Panc1 (cell line): ENCODE data around the gene CIROP.

Source experiments
- POLR2AphosphoS5 ChIP-seq: IDR thresholded peaks from 2 replicates; pipeline ENCODE4 v1.6.1; 2012; ENCODE audit warnings: mild to moderate bottlenecking, low read depth, low read length, moderate library complexity
- TF ChIP-seq, protein P1 (sequence below): fragments of 450-650 bp; IDR thresholded peaks from 2 replicates; pipeline ENCODE4 v1.5.1; 2017; ENCODE audit warnings: mild to moderate bottlenecking
- TF ChIP-seq, protein P2 (sequence below), 2 experiments: IDR thresholded peaks; 2 replicates each; pipeline ENCODE4 v1.6.1; 2011 to 2012; ENCODE audit warnings: low read depth in 2 of 2, control low read depth in 1 of 2, low read length in 1 of 2, mild to moderate bottlenecking in 1 of 2, moderate library complexity in 1 of 2; ENCODE audit not compliant: insufficient read depth in 1 of 2

DNA sequence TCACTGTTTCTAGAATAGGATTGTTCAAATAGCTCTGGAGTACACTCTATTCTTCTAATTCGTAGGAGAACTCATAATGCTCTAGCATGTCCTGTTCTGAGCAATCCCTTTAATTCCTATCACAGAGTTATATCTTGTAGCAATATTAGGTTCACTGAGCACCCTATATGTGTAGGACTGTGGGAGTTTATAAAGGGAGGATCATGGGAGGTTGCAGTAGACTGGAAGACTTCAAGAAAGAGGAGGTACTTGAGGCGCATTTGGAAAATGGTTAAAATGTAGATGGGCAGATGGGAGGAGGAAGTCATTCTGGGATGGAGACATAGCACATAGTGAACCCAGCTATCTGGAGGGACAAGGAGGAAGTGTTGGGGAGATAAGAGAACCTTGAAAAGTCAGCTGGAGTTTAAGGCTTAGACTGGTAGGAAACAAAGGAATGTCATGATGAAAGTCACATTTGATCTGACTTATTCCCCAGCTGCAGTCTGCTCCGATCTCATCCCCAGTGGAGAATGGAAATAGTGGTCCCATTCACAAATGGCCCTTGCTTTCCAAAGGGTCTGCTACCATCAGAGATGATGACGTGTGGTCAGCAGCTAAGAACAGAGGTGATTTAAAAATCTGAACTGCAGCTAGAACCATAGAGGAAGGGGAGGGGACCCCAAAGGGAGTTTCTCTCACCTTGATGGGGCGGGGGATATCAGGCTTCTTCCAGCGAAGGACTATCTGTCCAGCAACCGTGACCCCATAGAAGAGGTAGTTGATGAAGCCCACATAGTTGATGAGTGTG, 24.4 kb upstream of the CIROP start:
- TF ChIP-seq, protein P1, sequence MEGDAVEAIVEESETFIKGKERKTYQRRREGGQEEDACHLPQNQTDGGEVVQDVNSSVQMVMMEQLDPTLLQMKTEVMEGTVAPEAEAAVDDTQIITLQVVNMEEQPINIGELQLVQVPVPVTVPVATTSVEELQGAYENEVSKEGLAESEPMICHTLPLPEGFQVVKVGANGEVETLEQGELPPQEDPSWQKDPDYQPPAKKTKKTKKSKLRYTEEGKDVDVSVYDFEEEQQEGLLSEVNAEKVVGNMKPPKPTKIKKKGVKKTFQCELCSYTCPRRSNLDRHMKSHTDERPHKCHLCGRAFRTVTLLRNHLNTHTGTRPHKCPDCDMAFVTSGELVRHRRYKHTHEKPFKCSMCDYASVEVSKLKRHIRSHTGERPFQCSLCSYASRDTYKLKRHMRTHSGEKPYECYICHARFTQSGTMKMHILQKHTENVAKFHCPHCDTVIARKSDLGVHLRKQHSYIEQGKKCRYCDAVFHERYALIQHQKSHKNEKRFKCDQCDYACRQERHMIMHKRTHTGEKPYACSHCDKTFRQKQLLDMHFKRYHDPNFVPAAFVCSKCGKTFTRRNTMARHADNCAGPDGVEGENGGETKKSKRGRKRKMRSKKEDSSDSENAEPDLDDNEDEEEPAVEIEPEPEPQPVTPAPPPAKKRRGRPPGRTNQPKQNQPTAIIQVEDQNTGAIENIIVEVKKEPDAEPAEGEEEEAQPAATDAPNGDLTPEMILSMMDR: no peak
- no peak for TF ChIP-seq POLR2AphosphoS5
- TF ChIP-seq, protein P2, sequence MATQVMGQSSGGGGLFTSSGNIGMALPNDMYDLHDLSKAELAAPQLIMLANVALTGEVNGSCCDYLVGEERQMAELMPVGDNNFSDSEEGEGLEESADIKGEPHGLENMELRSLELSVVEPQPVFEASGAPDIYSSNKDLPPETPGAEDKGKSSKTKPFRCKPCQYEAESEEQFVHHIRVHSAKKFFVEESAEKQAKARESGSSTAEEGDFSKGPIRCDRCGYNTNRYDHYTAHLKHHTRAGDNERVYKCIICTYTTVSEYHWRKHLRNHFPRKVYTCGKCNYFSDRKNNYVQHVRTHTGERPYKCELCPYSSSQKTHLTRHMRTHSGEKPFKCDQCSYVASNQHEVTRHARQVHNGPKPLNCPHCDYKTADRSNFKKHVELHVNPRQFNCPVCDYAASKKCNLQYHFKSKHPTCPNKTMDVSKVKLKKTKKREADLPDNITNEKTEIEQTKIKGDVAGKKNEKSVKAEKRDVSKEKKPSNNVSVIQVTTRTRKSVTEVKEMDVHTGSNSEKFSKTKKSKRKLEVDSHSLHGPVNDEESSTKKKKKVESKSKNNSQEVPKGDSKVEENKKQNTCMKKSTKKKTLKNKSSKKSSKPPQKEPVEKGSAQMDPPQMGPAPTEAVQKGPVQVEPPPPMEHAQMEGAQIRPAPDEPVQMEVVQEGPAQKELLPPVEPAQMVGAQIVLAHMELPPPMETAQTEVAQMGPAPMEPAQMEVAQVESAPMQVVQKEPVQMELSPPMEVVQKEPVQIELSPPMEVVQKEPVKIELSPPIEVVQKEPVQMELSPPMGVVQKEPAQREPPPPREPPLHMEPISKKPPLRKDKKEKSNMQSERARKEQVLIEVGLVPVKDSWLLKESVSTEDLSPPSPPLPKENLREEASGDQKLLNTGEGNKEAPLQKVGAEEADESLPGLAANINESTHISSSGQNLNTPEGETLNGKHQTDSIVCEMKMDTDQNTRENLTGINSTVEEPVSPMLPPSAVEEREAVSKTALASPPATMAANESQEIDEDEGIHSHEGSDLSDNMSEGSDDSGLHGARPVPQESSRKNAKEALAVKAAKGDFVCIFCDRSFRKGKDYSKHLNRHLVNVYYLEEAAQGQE (IDR thresholded peaks at IDR 0.05; ENCODE audit: insufficient read depth in 1 of 2, low read depth in 2 of 2, low read length in 1 of 2): no peak
